ENCODE results near the gene DHX58.

DHX58 gene

DNA sequence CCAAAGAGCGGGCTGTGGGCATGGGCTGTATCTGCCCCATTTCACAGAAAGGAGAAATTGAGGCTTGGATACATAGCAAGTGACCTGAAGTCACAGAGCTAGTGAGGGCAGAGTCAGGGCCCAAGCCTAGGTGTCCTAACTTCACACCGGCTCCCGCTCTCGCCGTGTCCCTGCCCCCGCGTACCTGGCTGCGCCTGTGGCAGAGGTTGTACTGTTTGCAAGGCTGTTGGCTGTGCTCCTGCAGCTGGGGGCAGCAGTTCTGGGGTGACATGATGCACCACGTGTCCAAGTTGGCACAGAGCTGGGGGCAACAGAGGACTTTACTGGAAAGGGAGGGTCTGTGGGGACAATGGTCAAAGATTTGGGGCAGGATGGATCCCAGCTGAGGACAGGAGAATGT, 3.4 kb downstream of the DHX58 start:
- no peak for DNase-seq

DNA sequence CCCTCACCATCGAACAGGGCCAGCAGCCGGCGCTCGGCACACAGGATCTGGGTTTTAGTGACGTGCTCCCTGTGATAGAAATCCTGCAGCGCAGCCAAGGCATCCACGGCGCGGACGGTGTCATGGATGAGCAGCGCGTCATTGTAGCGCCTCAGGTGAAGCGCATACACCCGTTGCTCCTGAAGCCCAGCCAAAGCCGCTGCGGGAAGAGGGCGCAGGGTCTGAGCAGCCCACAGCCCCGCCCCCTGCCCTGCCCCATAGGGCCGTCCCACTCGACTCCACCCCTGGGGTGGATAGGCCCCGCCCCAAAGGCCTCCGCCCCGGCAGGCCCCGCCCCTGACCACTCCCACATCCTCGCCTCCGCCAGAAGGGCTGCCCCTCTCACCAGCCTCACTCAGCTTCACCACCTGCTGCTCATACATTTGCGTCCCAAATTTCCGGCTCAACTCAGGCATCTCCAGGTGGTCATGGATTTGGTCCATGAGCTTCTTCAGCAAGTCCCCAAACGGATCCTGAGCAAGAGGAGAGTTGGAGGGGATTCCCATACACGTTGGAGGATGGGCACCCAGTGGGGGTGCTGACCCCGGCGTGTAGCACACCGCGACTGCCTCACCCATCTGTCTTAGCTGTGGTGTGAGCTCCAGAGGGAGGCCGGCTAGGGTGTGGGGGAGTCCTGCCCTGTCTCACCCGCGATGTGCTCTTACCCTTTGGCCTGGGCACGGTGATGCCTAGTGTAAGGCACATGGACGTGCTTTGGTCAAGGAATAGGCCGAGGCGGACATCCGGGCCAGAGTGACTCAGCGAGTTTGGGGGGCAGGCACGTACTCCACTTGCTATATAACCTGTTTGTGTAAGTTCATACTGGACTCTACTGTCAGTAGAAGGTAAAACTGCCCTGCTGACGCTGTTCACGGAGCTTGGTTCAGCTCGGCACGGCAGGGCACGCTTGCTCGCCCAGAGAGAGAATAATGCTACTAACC, 4.6 kb downstream of the DHX58 start:
- DNase-seq: peak; percentile 80

DNA sequence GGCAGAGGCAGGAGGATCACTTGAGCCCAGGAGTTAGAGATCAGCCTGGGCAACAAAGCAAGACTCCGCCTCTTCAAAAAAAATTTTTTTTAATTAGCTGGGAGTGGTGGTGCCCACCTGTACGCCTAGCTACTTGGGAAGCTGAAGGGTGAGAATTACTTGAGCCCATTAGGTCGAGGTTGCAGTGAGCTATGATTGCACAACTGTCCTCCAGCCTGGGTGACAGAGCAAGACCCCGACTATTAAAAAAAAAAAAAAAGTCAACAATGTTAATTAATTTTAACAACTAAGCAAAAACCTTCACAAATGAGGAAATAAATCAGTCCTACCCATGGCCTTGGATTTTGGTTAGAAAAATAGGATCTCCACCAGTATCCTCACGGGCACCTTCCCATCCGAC, 5.4 kb downstream of the DHX58 start:
- no peak for DNase-seq

DNA sequence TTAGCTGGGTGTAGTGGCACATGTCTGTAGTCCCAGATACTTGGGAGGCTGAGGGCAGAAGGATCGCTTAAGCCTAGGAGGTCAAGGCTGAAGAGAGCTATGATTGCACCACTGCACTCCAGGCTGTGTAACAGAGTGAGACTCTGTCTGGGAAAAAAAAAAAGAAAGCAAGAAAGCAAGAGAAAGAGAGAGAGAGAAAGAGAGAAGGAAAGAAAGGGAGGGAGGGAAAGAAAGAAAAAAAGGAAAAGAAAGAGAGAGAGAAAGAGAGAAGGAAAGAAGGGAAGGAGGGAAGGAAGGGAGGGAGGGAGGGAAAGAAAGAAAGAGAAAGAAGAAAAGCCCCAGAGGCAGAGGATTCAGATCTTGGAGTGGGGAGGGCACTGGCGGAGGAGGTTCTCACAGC, 6.5 kb downstream of the DHX58 start:
- DNase-seq: no peak

DNA sequence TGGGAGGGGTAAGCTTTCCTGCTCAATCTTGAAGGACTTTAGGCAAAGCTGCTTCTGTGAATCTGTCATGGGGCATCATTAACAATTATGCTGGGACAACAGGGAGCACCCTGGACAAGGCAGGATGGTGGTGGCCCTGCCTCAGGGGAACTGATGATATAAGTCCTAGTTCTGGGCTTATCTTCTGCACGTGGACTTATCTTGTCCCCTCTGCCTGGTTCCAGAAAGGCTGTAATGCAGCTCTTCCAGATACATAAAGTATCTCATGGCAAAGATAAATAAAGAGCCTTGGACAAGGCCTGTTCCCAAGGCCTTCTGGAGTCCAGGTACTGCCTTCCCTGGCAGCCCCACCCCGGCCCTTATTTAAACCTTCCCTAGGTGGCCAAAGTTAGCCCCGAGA, 8.2 kb downstream of the DHX58 start:
- DNase-seq: no peak

DNA sequence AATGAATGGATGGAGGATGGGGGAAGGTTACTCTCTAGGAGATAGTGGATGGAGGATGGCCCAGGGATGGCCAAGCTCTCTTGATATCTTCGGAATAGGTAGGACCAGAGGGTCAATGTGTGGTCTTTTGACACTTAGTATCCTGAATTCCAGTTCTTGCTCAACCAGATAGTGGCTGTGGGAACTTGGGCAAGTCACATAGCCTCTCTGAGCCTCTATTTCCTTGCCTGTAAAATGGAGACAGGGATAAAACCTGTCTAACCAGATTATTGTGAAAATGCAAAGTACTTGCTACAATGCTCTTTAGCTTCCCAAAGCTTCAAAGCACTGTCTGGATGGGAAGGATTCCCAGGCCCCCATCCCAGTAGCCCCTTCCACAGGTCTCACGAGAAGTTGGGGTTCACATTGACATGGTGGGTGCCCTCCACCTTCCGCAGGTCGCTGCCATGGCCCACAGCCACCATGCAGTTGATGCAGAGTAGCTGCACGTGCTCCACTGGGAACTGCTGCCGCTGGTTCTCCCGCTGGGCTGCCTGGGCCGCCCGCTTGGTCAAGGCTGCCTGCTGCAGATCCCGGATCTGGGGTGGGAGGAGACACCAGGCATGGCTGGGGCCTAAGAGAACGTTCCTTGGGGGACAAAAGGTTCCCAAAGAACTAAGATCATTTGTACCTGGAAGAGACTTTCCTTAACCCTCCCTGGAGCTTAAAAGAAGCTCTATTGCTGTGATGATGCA, 9.1 kb downstream of the DHX58 start:
- DNase-seq: no peak

DNA sequence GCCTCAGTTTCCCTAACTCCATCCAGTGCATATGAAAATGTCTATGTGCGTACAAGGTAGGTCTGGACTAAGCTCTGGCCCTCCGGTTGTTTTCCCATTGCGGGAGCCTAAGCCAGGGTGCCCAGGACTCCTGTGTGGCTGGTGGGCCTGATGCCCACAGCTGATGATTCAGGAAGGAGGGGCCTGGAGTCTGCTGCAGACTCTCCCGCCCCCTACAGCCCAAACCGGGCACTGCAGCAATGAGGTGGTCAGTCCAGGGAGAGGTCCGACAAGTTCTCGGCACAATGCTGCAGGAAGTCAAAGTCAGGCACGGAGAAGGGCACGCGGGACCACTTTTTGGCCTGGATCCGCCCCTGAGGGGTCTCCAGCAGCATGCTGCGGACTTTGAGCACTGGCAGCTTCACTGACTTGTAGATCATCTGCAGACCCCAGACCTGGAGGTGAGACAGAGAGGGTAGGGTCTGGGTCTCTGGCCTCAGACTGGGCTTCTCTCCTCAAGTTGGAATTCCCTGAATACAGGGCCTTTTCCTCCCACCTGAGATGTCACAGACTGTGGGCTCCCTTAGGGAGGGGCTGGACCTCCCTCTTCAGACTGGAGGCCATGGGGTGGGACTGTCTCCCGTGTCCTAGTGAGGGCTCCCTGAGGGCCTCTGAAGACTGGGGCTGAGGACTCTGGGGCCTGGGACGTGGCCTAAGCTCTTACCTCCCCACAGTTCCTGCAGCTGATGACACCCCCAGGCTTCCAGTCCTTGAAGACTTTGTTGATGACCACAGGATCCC, 10.8 kb downstream of the DHX58 start:
- DNase-seq: peak; percentile 41

DNA sequence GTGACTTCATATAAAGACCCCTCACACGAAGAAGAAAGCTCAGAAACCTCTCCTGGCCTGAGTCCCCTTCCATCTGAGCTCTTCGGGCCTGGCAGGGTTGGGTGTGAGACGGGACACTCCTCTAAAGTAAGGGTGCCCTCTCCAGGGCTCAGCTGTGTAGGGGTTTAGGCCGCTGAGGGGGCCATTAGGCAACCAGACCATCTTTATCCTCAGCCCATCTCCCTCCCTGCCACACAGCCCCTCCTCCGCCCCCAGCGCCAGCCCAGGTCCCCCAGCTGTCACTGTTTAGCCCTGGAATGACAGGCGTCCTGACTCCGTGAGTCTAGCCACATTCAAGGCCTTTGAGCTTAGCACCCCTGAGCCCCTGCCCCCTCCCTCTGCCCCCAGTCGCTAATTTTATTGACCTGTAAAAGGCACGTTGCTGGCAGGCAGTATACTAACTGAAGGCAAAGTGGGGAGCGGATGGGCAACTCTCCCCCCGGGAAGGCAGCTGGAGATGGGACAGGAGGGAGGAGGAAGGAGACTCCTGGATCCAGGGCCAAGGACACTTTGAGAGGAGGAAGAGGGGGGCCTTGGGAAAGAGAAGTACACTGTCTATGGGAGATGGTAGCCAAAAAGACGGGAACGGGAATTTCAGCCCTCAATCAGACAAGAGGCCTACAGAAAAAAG, 13.6 kb downstream of the DHX58 start:
- DNase-seq: no peak

DNA sequence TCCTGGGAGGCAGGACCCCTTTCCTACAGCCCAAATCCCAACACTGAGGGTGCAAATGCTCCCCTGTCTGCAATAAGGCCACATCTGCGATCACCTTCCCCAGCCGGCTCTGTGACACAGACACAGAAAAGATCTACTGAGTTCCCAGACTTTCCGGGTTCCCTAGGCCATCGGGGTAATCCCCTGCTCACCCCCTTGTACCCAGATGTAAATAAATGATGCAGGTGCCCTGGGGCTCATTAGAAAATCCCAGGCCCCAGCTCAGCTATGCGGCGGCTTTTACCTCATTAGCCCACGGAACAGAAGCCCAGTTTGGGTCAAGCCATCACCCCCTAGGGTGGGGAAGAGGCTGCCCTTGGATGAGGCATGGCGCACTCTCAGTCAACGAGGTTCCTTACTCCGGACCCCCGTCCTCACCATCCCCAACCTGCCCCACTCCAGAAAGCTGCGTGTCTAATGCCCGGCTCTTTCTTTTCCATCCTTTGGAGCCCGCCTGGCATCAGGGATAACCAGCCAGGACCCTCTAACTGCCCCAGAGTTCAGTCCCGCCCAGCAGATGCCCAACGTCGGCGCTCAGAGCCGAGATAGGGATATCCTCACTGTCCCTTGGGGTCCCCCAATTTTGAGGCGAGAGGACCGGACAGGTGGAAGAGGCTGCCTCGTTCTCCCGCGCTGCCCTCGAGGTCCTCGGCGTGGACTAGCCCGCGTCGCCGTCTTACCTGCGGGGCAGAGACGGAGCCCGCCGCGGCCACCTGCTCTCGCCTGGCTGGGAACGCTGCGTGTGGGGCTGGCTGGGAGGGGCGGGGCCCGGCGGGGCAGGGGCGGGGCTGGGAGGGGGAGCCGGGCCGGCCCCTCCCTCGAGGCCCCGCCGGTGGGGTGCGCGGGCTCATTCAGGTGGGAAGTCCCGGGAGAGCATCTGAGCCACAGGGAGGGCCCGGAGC, 14.6 kb downstream of the DHX58 start, which contains the start of gene ZNF385C:
Gene ZNF385C (minus strand): TSS at position 783 of the 941 bp plus-strand sequence. CDS start 35,417 bp downstream, outside the sequence.
- DNase-seq: peak; percentile 43

DNA sequence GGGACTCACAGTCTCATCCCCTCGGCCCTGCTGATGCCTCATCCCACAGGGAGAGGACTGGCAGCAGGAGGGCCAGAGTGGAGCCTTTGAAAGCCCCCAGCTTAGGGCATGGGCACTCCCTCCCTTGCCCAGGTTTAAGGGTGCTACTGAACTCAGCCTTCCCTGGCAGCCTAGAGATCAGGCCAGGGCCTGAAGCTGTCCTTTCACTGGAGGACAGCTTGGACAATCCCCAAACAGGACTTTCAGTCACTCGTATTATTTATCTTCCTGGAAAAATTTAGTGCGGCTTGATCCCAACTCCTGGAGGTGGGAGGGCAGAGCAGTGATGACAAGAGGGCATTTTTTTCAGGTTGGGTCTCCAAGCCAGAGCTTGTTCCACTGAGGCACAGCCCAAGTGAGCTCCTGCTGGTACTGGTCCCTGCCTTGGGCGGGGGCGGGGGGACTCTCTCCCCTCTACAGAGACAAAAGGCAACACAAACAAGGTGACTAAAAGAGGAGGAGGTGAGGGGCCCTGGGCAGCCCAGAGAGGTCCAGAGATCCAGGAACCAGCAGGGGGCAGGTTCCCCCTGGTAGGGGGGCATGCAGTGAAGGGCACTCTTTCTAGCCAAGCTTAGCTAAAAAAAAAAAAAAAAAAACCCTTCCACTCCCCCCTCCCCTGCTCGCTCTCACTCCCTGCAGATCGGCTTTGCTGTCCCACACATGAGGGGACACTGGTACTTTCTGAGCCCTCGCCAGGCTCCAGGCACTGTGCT, 16.0 kb downstream of the DHX58 start:
- DNase-seq: no peak

DNA sequence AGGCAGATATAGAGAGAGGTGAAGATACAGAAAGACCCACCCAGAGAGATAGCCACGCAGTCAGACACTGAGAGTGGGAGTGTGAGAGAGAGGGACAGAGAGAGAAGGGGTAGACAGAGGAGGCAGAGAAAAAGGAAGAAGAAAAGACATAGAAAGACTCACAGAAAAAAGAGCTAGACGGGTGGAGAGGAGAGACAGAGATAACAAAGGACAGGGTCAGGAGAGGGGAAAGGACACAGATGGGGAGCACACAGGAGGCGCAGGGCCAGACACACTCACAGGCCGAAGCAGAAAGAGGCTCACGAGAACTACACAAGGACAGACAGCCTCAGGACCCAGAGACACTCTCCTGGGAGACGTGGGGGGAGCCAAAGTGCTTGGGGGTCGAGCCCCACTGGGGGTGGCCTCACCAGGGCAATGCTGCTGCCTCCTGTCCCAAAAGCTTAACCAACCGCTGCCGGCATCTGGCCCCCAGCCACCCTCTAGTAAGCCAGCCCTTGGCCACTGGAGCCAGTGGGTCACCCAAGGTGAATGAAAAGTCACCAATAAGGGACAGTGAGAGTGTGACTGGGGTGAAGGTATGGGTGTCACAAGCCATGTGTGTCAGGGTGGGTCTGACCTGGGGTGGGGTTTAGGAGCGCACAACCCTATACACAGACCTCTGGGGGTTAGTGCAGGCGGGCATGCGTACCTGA, 18.0 kb downstream of the DHX58 start:
- DNase-seq: no peak

DNA sequence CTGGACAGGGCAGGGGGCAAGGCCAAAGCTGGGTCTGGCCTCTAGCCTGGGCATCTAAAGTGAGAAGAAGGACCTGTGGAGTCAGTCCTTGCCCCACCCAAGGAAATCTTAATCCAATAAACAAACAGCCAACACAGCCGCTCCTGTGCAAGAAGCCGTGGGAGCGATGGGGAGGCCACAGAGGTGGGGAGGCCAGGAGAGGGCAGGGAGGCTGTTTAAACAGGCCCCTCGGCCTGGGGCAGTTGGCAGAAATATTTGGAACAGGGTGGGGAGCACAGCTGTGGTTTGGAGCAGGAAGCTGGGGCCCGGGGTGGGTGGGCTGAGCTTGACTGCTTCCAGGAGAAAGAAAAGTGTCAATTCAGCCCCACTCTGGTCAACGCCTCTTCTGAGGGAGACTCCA, 19.6 kb downstream of the DHX58 start:
- DNase-seq: no peak

DNA sequence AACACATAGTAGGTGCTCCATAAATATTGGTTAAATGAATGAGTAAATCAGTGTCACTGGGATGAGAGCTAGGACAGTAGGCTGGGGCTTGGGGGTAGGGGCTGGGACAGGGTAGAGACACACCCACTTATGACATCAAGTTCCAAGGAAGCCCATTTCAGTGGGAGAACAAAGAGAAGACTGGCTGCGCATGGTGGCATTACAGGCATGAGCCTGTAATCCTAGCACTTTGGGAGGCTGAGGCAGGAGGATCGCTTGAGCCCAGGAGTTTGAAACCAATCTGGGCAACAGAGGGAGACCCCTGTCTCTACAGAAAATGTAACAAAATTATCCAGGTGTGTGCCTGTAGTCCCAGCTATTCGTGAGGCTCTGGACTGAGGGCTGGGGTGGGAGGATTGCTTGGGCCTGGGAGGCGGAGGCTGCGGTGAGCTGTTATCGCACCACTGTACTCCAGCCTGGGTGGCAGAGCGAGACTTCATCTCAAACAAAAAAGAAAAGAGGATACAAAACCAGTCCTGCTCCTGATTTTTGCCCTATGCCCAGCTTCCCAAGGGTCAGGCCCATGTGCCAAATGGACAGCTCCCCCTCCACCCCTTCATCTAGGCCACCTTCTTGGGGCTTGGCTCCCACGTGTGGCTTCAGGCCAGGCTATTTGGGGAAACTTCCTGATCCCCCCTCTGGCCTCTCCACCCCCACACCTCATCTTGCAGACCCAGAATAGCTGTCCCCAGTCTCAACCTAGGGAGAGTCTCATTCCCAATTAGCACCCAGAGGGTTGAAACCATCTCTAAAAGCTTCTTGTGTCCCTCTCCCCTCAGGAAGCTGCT, 21.3 kb downstream of the DHX58 start:
- DNase-seq: no peak

DNA sequence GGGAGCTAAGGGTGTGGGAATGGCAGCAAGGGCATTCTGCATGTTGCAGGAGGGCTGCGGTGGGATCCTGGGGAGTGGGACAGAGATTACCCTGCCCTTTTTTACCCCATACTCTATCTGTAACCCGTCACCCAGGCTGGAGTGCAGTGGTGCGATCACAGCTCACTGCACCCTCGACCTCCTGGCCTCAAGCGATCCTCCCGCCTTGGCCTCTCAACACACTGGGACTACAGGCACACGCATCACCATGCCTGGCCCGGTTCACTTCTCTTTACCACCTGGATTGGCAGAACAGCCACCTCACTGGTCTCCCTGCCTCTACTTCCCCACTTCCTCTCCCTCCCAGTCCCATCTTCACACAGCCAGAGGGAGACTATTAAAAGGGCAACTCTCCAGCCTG, 23.8 kb downstream of the DHX58 start:
- no peak for DNase-seq

DNA sequence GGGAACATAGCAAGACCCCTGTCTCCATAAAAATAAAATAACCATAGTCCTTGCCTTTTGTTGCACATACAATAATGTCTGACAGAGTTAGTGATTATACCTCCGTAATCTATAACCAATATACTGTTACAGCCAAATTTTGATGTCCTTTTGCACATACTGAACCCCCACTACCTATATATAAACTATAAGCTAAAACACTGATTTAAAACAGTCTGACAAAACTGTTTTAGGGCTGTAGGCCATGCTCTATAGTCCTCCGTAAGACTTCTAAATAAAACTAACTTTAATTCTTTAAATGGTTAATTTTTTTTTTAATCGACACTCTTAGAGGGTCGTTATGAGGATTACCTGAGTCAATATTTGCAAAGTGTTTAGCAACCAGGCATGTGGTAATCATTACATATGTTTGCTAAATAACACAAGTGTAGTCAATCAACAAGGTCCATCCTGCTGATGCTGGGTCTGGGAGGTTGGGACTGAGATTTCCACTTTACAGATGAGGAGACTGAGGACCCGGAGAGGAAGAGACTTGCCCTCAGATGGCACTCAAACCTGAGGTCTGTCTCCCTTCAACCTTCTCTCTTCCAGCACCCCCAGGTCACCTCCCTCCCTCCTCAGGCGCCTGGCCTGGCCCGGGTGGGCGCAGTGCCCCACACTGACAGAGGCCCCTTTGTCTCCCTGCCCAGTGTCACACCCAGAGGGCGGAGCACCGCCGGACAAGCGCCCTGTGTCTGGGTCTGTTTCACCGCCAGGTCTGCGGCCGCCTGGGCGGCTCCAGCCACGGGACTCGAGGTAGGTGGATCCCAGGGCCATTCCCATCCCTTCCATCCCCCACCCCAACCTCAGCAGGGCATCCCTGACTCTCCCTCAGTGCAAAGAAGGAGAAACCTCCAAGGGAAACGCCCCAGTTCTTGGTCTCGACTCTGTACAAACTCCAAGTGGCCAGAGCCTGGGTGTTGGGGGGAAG, 24.5 kb downstream of the DHX58 start:
- no peak for DNase-seq

DNA sequence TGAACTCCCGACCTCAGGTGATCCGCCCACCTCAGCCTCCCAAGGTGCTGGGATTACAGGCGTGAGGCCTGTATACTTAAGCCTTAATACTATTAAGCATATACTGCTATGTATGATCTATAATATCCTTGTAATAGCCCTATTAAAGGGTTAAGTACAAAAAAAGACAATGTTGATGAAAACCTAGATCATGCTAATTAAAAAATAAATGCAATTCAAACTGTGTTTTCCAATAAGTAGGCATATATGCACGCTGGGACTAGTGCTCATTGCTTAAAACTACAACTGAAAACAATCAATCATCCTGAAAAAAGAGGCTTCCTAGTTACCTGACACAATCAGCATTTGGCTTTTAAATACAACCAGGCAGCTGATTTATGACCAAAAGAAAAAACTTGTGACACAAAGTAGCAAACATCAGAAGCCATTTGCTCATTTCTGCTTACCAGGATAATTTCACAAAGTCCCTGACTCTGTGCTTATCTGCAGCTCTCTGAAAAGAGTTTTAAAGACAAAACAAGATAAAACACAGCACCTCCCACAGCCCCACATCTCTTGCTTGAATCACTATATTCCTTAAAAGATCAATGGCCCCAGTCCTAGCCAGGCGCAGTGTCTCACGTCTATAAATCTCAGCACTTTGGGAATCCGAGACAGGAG, 25.3 kb downstream of the DHX58 start:
- DNase-seq: no peak

DNA sequence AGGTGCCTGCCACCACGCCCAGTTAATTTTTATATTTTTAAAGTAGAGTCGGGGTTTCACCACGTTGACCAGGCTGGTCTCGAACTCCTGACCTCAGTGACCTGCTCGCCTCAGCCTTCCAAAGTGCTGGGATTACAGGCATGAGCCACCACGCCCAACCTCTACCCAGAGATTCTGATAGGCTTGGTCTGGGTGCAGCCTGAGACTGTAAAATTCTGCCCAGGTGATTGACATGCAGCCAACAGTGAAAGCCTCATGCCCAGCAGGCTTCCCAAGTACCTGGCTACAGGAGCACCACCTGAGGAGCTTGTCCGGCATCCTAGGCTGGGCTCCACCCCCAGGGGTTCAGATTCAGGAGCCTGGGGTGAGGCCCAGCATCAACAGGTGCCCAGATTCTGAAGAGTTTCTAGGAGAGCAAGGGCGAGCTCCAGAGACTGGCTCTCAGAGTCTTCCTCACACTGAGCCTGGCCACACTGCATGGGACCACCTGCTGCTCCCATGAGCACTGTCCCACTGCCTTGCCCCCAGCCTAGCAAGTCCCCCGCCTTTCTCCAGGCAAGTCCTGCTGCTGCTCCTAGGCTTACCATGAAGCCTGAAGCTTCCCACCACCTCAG, 30.9 kb downstream of the DHX58 start:
- DNase-seq: no peak
